HG03025 (cell line): ENCODE data around the gene WFDC1.

Experiments
- ATAC-seq: cut with Tn5 transposase; IDR thresholded peaks from one replicate; pipeline ENCODE4 v1.9.1; 2021; ENCODE audit warnings: mild to moderate bottlenecking, moderate library complexity; ENCODE audit not compliant: unreplicated experiment, low FRiP score

Gene WFDC1

GRCh38 chr16:84299734-84300440, 5.2 kb downstream of the WFDC1 start:
- no peak for ATAC-seq

- ATAC-seq, result no peak
Measured at GRCh38 chr16:84302111-84302954, 7.7 kb downstream of the WFDC1 start.

GRCh38 chr16:84303023-84303422, 8.3 kb downstream of the WFDC1 start:
- ATAC-seq, result no peak

- no peak for ATAC-seq
Measured at GRCh38 chr16:84303516-84303915, 8.8 kb downstream of the WFDC1 start.

GRCh38 chr16:84306564-84306963, 11.9 kb downstream of the WFDC1 start:
- no peak for ATAC-seq

GRCh38 chr16:84307209-84307954, 12.7 kb downstream of the WFDC1 start:
- no peak for ATAC-seq

- ATAC-seq, result no peak
Measured at GRCh38 chr16:84308120-84308519, 13.4 kb downstream of the WFDC1 start.

- no peak for ATAC-seq
Measured at GRCh38 chr16:84310642-84311041, 16.0 kb downstream of the WFDC1 start.

- ATAC-seq, result no peak
Measured at GRCh38 chr16:84312783-84313382, 18.2 kb downstream of the WFDC1 start.

- no peak for ATAC-seq
Measured at GRCh38 chr16:84313921-84314320, 19.2 kb downstream of the WFDC1 start.

GRCh38 chr16:84314373-84314772, 19.7 kb downstream of the WFDC1 start:
- no peak for ATAC-seq

- no peak for ATAC-seq
Measured at GRCh38 chr16:84314814-84315213, 20.1 kb downstream of the WFDC1 start.

- no peak for ATAC-seq
Measured at GRCh38 chr16:84315422-84315821, 20.7 kb downstream of the WFDC1 start.

- ATAC-seq, result no peak
Measured at GRCh38 chr16:84318091-84318975, 23.7 kb downstream of the WFDC1 start.

- no peak for ATAC-seq
Measured at GRCh38 chr16:84319146-84319760, 24.6 kb downstream of the WFDC1 start.

GRCh38 chr16:84320511-84320910, 25.8 kb downstream of the WFDC1 start:
- no peak for ATAC-seq

- no peak for ATAC-seq
Measured at GRCh38 chr16:84321932-84322331, 27.3 kb downstream of the WFDC1 start.

- no peak for ATAC-seq
Measured at GRCh38 chr16:84322749-84323148, 28.1 kb downstream of the WFDC1 start.

GRCh38 chr16:84323606-84324005, 28.9 kb downstream of the WFDC1 start:
- ATAC-seq, result no peak
